ENCODE data around the gene ZNF75A. TPM values are rescaled to one million over a fixed set of nuclear protein-coding genes. Genes with fewer than 3 reads are reported as not detected.

The ZNF75A gene
- total RNA-seq, 1 experiment from 2014 or later, result 24.5 TPM

DNA sequence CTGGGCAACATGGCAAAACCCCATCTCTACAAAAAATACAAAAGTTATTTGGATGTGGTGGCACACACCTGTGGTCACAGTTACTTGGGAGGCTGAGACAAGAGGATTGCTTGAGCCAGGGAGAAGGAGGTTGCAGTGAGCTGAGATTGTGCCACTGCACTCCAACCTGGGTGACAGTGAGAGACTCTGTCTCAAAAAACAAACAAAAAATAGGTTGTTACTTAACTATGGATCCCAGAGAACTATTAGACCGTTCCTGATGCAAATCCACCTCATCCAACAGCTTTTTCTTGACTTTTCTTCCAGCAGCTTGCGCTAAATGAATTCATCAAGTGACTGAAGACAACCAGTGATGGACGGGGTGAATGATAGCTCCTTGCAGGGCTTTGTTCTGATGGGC, 50.3 kb downstream of the ZNF75A start, which contains the start of gene OR2C1:
TSS of gene OR2C1 (plus strand) at position 301 of the 400 bp plus-strand sequence. CDS start at position 353, 52 bp downstream.
- H3K27me3 ChIP-seq (ENCODE audit: control insufficient read depth, insufficient read depth, low read length), result no peaks in the 10 kb centered on the region
- H3K4me1 ChIP-seq (ENCODE audit: control insufficient read depth, insufficient read depth, low read length), result no peaks in the 10 kb centered on the region
- DNase-seq (ENCODE audit: low read depth, low spot score) (no peak), ATAC-seq (no peak)
- H3K4me3 ChIP-seq (ENCODE audit: low read depth in 2 of 2, low read length in 2 of 2), result no peak within 1 kb of the TSS
- H3K9me3 ChIP-seq (ENCODE audit: control insufficient read depth, insufficient read depth, low read depth, low read length), result no peaks in the 10 kb centered on the region
- in situ Hi-C loops (cut with HindIII; ENCODE audit: low pct_unique_long_range_greater_than_20kb, low sequenced_read_pairs), result no loop called here
- TF ChIP-seq SIN3A (IDR thresholded peaks at IDR 0.05; ENCODE audit: borderline replicate concordance, insufficient read depth, low read depth, low read length) (no peak), POLR2AphosphoS5 (IDR thresholded peaks at IDR 0.05; ENCODE audit: low read depth, low read length) (no peak), TCF7L2 (IDR thresholded peaks at IDR 0.05; ENCODE audit: low read depth, low read length) (no peak)
- TF ChIP-seq, protein P1, sequence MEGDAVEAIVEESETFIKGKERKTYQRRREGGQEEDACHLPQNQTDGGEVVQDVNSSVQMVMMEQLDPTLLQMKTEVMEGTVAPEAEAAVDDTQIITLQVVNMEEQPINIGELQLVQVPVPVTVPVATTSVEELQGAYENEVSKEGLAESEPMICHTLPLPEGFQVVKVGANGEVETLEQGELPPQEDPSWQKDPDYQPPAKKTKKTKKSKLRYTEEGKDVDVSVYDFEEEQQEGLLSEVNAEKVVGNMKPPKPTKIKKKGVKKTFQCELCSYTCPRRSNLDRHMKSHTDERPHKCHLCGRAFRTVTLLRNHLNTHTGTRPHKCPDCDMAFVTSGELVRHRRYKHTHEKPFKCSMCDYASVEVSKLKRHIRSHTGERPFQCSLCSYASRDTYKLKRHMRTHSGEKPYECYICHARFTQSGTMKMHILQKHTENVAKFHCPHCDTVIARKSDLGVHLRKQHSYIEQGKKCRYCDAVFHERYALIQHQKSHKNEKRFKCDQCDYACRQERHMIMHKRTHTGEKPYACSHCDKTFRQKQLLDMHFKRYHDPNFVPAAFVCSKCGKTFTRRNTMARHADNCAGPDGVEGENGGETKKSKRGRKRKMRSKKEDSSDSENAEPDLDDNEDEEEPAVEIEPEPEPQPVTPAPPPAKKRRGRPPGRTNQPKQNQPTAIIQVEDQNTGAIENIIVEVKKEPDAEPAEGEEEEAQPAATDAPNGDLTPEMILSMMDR (IDR thresholded peaks at IDR 0.05), result no peak
- TF ChIP-seq, protein P2, sequence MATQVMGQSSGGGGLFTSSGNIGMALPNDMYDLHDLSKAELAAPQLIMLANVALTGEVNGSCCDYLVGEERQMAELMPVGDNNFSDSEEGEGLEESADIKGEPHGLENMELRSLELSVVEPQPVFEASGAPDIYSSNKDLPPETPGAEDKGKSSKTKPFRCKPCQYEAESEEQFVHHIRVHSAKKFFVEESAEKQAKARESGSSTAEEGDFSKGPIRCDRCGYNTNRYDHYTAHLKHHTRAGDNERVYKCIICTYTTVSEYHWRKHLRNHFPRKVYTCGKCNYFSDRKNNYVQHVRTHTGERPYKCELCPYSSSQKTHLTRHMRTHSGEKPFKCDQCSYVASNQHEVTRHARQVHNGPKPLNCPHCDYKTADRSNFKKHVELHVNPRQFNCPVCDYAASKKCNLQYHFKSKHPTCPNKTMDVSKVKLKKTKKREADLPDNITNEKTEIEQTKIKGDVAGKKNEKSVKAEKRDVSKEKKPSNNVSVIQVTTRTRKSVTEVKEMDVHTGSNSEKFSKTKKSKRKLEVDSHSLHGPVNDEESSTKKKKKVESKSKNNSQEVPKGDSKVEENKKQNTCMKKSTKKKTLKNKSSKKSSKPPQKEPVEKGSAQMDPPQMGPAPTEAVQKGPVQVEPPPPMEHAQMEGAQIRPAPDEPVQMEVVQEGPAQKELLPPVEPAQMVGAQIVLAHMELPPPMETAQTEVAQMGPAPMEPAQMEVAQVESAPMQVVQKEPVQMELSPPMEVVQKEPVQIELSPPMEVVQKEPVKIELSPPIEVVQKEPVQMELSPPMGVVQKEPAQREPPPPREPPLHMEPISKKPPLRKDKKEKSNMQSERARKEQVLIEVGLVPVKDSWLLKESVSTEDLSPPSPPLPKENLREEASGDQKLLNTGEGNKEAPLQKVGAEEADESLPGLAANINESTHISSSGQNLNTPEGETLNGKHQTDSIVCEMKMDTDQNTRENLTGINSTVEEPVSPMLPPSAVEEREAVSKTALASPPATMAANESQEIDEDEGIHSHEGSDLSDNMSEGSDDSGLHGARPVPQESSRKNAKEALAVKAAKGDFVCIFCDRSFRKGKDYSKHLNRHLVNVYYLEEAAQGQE (IDR thresholded peaks at IDR 0.05; ENCODE audit: insufficient read depth in 1 of 2, low read depth in 2 of 2, low read length in 1 of 2), result no peak
- no peaks in the 10 kb centered on the region for H3K36me3 ChIP-seq (ENCODE audit: control insufficient read depth, insufficient read depth, low read length)
- POLR2A ChIA-PET, result no interaction called here
- intact Hi-C loops (cut with micrococcal nuclease; ENCODE audit: unreplicated experiment), result no loop called here
- BruUV-seq (replicated peaks), result no TSS peak
- CTCF ChIA-PET, result no interaction called here
- H3K27ac ChIP-seq (ENCODE audit: low read length), result no peak within 1 kb of the TSS

DNA sequence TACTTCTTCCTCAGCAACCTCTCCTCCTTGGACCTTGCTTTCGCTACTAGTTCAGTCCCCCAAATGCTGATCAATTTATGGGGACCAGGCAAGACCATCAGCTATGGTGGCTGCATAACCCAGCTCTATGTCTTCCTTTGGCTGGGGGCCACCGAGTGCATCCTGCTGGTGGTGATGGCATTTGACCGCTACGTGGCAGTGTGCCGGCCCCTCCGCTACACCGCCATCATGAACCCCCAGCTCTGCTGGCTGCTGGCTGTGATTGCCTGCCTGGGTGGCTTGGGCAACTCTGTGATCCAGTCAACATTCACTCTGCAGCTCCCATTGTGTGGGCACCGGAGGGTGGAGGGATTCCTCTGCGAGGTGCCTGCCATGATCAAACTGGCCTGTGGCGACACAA, 50.8 kb downstream of the ZNF75A start:
- Histone ChIP-seq H3K4me1 (ENCODE audit: control insufficient read depth, insufficient read depth, low read length) (no peaks in the 10 kb centered on the region), H3K9me3 (ENCODE audit: control insufficient read depth, insufficient read depth, low read depth, low read length) (no peaks in the 10 kb centered on the region), H3K4me3 (ENCODE audit: low read depth in 2 of 2, low read length in 2 of 2) (no peak overlapping the region), H3K36me3 (ENCODE audit: control insufficient read depth, insufficient read depth, low read length) (no peaks in the 10 kb centered on the region), H3K27me3 (ENCODE audit: control insufficient read depth, insufficient read depth, low read length) (no peaks in the 10 kb centered on the region), H3K27ac (ENCODE audit: low read length) (no peak overlapping the region)
- intact Hi-C loops (cut with micrococcal nuclease; ENCODE audit: unreplicated experiment) (no loop called here), in situ Hi-C loops (cut with HindIII; ENCODE audit: low pct_unique_long_range_greater_than_20kb, low sequenced_read_pairs) (no loop called here)
- no peak for DNase-seq (ENCODE audit: low read depth, low spot score)
- TF ChIP-seq SIN3A (IDR thresholded peaks at IDR 0.05; ENCODE audit: borderline replicate concordance, insufficient read depth, low read depth, low read length) (no peak), POLR2AphosphoS5 (IDR thresholded peaks at IDR 0.05; ENCODE audit: low read depth, low read length) (no peak), TCF7L2 (IDR thresholded peaks at IDR 0.05; ENCODE audit: low read depth, low read length) (no peak)
- TF ChIP-seq, protein P2 (IDR thresholded peaks at IDR 0.05; ENCODE audit: insufficient read depth in 1 of 2, low read depth in 2 of 2, low read length in 1 of 2), result no peak
- TF ChIP-seq, protein P1 (IDR thresholded peaks at IDR 0.05), result no peak
- ChIA-PET POLR2A (no interaction called here), CTCF (no interaction called here)
- ATAC-seq, result no peak
- no TSS peak for BruUV-seq (replicated peaks)

All from Panc1 (cell line).